ENCODE results near the gene TNFAIP2. TPM values are rescaled to one million over a fixed set of nuclear protein-coding genes. Genes with fewer than 3 reads are reported as not detected.
"Not testable (repeated sequence)": the region's sequence is repeated elsewhere in the genome, so short reads cannot be mapped to it uniquely, and the experiment has no call there.

The TNFAIP2 gene
- total and polyA plus RNA-seq, 4 donors = 8.9 to 32.0 (median 22.4) TPM

DNA sequence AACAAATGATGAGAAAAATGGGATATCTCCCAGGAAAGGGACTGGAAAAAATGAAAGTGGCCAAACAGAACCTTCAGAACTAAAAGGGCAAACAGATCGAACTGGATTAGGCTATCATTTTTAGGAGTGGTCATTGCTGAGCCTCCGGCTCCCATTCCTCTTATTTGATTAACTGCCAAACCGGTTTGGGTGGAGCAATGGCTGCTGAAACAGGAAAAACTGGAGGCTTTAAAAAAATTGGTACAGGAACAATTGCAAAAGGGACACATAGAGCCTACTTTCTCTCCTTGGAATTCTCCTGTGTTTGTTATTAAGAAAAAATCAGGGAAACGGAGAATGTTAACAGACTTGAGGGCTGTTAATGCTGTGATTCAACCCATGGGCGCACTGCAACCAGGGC, 49.7 kb downstream of the TNFAIP2 start:
- H3K36me3 ChIP-seq (ENCODE audit: control insufficient read depth in 4 of 4, insufficient read depth in 3 of 4, low read depth in 1 of 4, low read length in 3 of 4) = no peaks in the 10 kb centered on the region
- WGBS = 74% methylated on average over 5 of the region's 5 CpGs
- no peaks in the 10 kb centered on the region for H3K27me3 ChIP-seq (ENCODE audit: control insufficient read depth in 4 of 4, insufficient read depth in 4 of 4, low read length in 3 of 4)
- no peak for DNase-seq (ENCODE audit: low spot score)
- H3K4me1 ChIP-seq (ENCODE audit: control insufficient read depth in 4 of 4, insufficient read depth in 4 of 4, low read length in 3 of 4) = peaks cover 10 to 26% (median 18%) of the 10 kb centered on the region in 4 donors
- H3K4me3 ChIP-seq (ENCODE audit: low read depth in 1 of 3, low read length in 3 of 3) = no peak overlapping the region
- TF ChIP-seq YY1 (IDR thresholded peaks at IDR 0.05) (no peak), SP1 (IDR thresholded peaks at IDR 0.05) (no peak), RXRA (IDR thresholded peaks at IDR 0.05) (no peak), HNF4G (IDR thresholded peaks at IDR 0.05) (no peak), RAD21 (IDR thresholded peaks at IDR 0.05) (no peak), MAX (IDR thresholded peaks at IDR 0.05) (no peak), JUND (IDR thresholded peaks at IDR 0.05) (no peak), GABPA (IDR thresholded peaks at IDR 0.05 in 1 of 2, conservative IDR thresholded peaks at IDR 0.05 in 1 of 2) (no peak), HNF4A (conservative IDR thresholded peaks at IDR 0.05) (no peak), ZBTB33 (IDR thresholded peaks at IDR 0.05) (no peak), REST (IDR thresholded peaks at IDR 0.05) (no peak)
- TF ChIP-seq, protein P1, sequence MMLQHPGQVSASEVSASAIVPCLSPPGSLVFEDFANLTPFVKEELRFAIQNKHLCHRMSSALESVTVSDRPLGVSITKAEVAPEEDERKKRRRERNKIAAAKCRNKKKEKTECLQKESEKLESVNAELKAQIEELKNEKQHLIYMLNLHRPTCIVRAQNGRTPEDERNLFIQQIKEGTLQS (IDR thresholded peaks at IDR 0.05) = no peak
- TF ChIP-seq, protein P2, sequence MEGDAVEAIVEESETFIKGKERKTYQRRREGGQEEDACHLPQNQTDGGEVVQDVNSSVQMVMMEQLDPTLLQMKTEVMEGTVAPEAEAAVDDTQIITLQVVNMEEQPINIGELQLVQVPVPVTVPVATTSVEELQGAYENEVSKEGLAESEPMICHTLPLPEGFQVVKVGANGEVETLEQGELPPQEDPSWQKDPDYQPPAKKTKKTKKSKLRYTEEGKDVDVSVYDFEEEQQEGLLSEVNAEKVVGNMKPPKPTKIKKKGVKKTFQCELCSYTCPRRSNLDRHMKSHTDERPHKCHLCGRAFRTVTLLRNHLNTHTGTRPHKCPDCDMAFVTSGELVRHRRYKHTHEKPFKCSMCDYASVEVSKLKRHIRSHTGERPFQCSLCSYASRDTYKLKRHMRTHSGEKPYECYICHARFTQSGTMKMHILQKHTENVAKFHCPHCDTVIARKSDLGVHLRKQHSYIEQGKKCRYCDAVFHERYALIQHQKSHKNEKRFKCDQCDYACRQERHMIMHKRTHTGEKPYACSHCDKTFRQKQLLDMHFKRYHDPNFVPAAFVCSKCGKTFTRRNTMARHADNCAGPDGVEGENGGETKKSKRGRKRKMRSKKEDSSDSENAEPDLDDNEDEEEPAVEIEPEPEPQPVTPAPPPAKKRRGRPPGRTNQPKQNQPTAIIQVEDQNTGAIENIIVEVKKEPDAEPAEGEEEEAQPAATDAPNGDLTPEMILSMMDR (IDR thresholded peaks at IDR 0.05; ENCODE audit: low read depth, low read length, missing input control) = no peak
- no peak overlapping the region for H3K9ac ChIP-seq (ENCODE audit: low read depth in 1 of 2, low read length in 2 of 2)
- peaks cover 0 to 25% (median 0%) of the 10 kb centered on the region in 4 donors for H3K9me3 ChIP-seq (ENCODE audit: control insufficient read depth in 4 of 4, low read length in 3 of 4)
- H3K27ac ChIP-seq (ENCODE audit: low read depth in 1 of 2, low read length in 2 of 2) = no peak overlapping the region

- not testable (repeated sequence) for H3K27me3 ChIP-seq (ENCODE audit: control insufficient read depth in 4 of 4, insufficient read depth in 4 of 4, low read length in 3 of 4); H3K27ac ChIP-seq (ENCODE audit: low read depth in 1 of 2, low read length in 2 of 2); H3K9ac ChIP-seq (ENCODE audit: low read depth in 1 of 2, low read length in 2 of 2); H3K4me3 ChIP-seq (ENCODE audit: low read depth in 1 of 3, low read length in 3 of 3); H3K36me3 ChIP-seq (ENCODE audit: control insufficient read depth in 4 of 4, insufficient read depth in 3 of 4, low read depth in 1 of 4, low read length in 3 of 4); DNase-seq (ENCODE audit: low spot score)
- WGBS = 69% methylated on average over 2 of the region's 2 CpGs
- peaks cover 0 to 15% (median 0%) of the 10 kb centered on the region in 4 donors for H3K9me3 ChIP-seq (ENCODE audit: control insufficient read depth in 4 of 4, low read length in 3 of 4)
- peaks cover 10 to 26% (median 18%) of the 10 kb centered on the region in 4 donors for H3K4me1 ChIP-seq (ENCODE audit: control insufficient read depth in 4 of 4, insufficient read depth in 4 of 4, low read length in 3 of 4)
Measured at GRCh38 chr14:103173887-103174286, 50.6 kb downstream of the TNFAIP2 start.

DNA sequence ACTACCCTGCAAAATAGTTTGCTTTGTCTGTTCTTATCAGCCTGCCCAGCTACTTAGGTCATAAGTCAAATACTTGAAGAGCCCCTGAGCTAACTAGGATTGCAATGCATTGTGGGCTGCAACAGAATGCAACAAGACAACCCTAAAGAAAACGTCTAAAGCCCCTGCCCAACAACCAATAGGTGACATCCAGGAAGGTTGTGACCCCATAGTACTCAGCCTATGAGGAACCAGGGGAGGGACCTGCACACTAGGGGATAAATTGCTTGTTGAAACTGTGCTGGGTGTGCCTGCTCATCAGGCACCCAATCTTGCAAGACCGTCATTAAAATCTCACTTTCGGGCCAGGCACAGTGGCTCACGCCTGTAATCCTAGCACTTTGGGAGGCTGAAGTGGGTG, 52.9 kb downstream of the TNFAIP2 start:
- not testable (repeated sequence) for H3K27ac ChIP-seq (ENCODE audit: low read depth in 1 of 2, low read length in 2 of 2); H3K9me3 ChIP-seq (ENCODE audit: control insufficient read depth in 4 of 4, low read length in 3 of 4); H3K4me1 ChIP-seq (ENCODE audit: control insufficient read depth in 4 of 4, insufficient read depth in 4 of 4, low read length in 3 of 4); H3K27me3 ChIP-seq (ENCODE audit: control insufficient read depth in 4 of 4, insufficient read depth in 4 of 4, low read length in 3 of 4); H3K9ac ChIP-seq (ENCODE audit: low read depth in 1 of 2, low read length in 2 of 2); H3K4me3 ChIP-seq (ENCODE audit: low read depth in 1 of 3, low read length in 3 of 3); H3K36me3 ChIP-seq (ENCODE audit: control insufficient read depth in 4 of 4, insufficient read depth in 3 of 4, low read depth in 1 of 4, low read length in 3 of 4); DNase-seq (ENCODE audit: low spot score)
- 81% methylated on average over 4 of the region's 4 CpGs for WGBS

All from liver (tissue), 9 donors.